CD14-positive monocyte (primary cell): ENCODE results near the gene NUBP2. TPM values are rescaled to one million over a fixed set of nuclear protein-coding genes. Genes with fewer than 3 reads are reported as not detected.

Experiments
- DNase-seq, 3 donors: peaks; one replicate each; pipeline ENCODE4 v3.0.0-alpha.2; 2011 to 2022
- H2AFZ ChIP-seq: 2 replicates; pipeline ENCODE4 v1.6.0; 2012; ENCODE audit warnings: mild to moderate bottlenecking, low read depth, low read length, inconsistent platforms; ENCODE audit not compliant: insufficient read depth, poor library complexity, severe bottlenecking
- H3K27ac ChIP-seq, 2 donors: 1 replicate in 1 of 2; 2 replicates in 1 of 2; pipeline ENCODE4 v1.5.1; 2012 to 2013; ENCODE audit warnings: low read length in 2 of 2, control low read depth in 1 of 2, inconsistent platforms in 1 of 2, low read depth in 1 of 2, mild to moderate bottlenecking in 1 of 2
- H3K27me3 ChIP-seq, 2 donors: one replicate each; pipeline versions ENCODE4 v1.6.0 to v1.6.1; 2011 to 2013; ENCODE audit warnings: low read length in 2 of 2; ENCODE audit not compliant: control insufficient read depth in 2 of 2, insufficient read depth in 2 of 2
- H3K36me3 ChIP-seq, 2 donors: replicated peaks in 1 of 2; 1 replicate in 1 of 2; 2 replicates in 1 of 2; pipeline versions ENCODE4 v1.5.1 to v1.6.1; 2012 to 2013; ENCODE audit warnings: low read length in 2 of 2, control low read depth in 1 of 2, inconsistent platforms in 1 of 2, mild to moderate bottlenecking in 1 of 2; ENCODE audit not compliant: insufficient read depth in 2 of 2, control insufficient read depth in 1 of 2
- H3K4me1 ChIP-seq, 2 donors: 1 replicate in 1 of 2; 2 replicates in 1 of 2; pipeline versions ENCODE4 v1.5.1 to v1.6.1; 2012 to 2013; ENCODE audit warnings: low read length in 2 of 2, control low read depth in 1 of 2, inconsistent platforms in 1 of 2, mild to moderate bottlenecking in 1 of 2, moderate library complexity in 1 of 2; ENCODE audit not compliant: insufficient read depth in 2 of 2, control insufficient read depth in 1 of 2
- H3K4me2 ChIP-seq: replicated peaks from 2 replicates; pipeline ENCODE3; 2012; ENCODE audit warnings: low read length, moderate library complexity, mild to moderate bottlenecking; ENCODE audit not compliant: poor library complexity, severe bottlenecking; ENCODE audit errors: extremely low read depth
- H3K4me3 ChIP-seq, 3 experiments: fragments of 200-600 bp in 1 of 3; sonication (generic) in 1 of 3; replicated peaks in 1 of 3; 1 replicate in 2 of 3; 2 replicates in 1 of 3; pipeline ENCODE4 v1.5.1; 2011 to 2013; ENCODE audit warnings: low read length in 3 of 3, mild to moderate bottlenecking in 3 of 3, control low read depth in 2 of 3, low read depth in 2 of 3, inconsistent platforms in 1 of 3, moderate library complexity in 1 of 3
- H3K79me2 ChIP-seq: 2 replicates; pipeline ENCODE4 v1.6.0; 2012; ENCODE audit warnings: mild to moderate bottlenecking, control low read depth, inconsistent platforms, low read length, moderate library complexity; ENCODE audit not compliant: insufficient read depth
- H3K9ac ChIP-seq: 2 replicates; pipeline ENCODE4 v1.6.0; 2017; ENCODE audit warnings: low read length, mild to moderate bottlenecking; ENCODE audit not compliant: insufficient read depth, poor library complexity, severe bottlenecking
- H3K9me3 ChIP-seq, 2 donors: replicated peaks in 1 of 2; 1 replicate in 1 of 2; 2 replicates in 1 of 2; pipeline versions ENCODE4 v1.5.1 to v1.6.1; 2012 to 2013; ENCODE audit warnings: low read length in 2 of 2, control low read depth in 1 of 2; ENCODE audit not compliant: control insufficient read depth in 1 of 2, insufficient read depth in 1 of 2
- H4K20me1 ChIP-seq: 2 replicates; pipeline ENCODE4 v1.6.0; 2012; ENCODE audit warnings: mild to moderate bottlenecking, low read length, control low read depth, moderate library complexity; ENCODE audit not compliant: insufficient read depth
- H3K27ac Mint-ChIP-seq, 7 donors: one replicate each; pipeline ENCODE4 v1.8.0; 2020; ENCODE audit warnings: mild to moderate bottlenecking in 7 of 7, mixed read lengths in 7 of 7, moderate library complexity in 6 of 7, inconsistent platforms in 2 of 7
- H3K27me3 Mint-ChIP-seq, 3 donors: one replicate each; pipeline ENCODE4 v1.8.0; 2021 to 2022; ENCODE audit warnings: low read depth in 3 of 3, mild to moderate bottlenecking in 3 of 3, mixed read lengths in 3 of 3, moderate library complexity in 3 of 3, inconsistent platforms in 1 of 3
- H3K36me3 Mint-ChIP-seq, 2 donors: one replicate each; pipeline ENCODE4 v1.8.0; 2020; ENCODE audit warnings: mixed read lengths in 2 of 2, inconsistent platforms in 1 of 2, mild to moderate bottlenecking in 1 of 2
- H3K4me1 Mint-ChIP-seq: one replicate; pipeline ENCODE4 v1.8.0; 2020; ENCODE audit warnings: mild to moderate bottlenecking, mixed read lengths
- H3K4me3 Mint-ChIP-seq, 2 donors: one replicate each; pipeline ENCODE4 v1.8.0; 2020; ENCODE audit warnings: mild to moderate bottlenecking in 2 of 2, mixed read lengths in 2 of 2, moderate library complexity in 1 of 2
- H3K9me3 Mint-ChIP-seq, 7 donors: one replicate each; pipeline ENCODE4 v1.8.0; 2020 to 2022; ENCODE audit warnings: mixed read lengths in 7 of 7, mild to moderate bottlenecking in 6 of 7, moderate library complexity in 6 of 7, inconsistent platforms in 2 of 7
- whole genome bisulfite sequencing: methylation state at CpG from one replicate; pipeline ENCODE4 v1.1.5; 2013; ENCODE audit warnings: missing lambda C conversion rate; ENCODE audit not compliant: insufficient coverage; 5-methylcytosine and 5-hydroxymethylcytosine counted together
- intact Hi-C, 2 donors: fragments of 100-400 bp; cut with micrococcal nuclease; formaldehyde crosslinking; loops; one replicate each; pipeline versions ENCODE4 v1.15.0 to v1.15.1; 2023
- polyA plus RNA-seq, 3 donors: library from polyadenylated mRNA; depleted of rRNA in 1 of 3; unstranded in 2 of 3; stranded (reverse) in 1 of 3; fragments of 300-500 nt in 2 of 3; fragments of >200 nt in 1 of 3; fragmentation: Illumina TruSeq in 2 of 3; gene quantifications; 1 replicate in 2 of 3; 2 replicates in 1 of 3; pipeline ENCODE4 v1.2.3, GENCODE V29; 2012 to 2021
- TF ChIP-seq, protein P1 (sequence below): fragments of 200-600 bp; IDR thresholded peaks from one replicate; pipeline ENCODE4 v1.8.0; 2022; ENCODE audit warnings: antibody characterized with exemption, mild to moderate bottlenecking

NUBP2 gene
- polyA plus RNA-seq, 3 donors, result 34.4 to 69.5 (median 57.9) TPM

DNA sequence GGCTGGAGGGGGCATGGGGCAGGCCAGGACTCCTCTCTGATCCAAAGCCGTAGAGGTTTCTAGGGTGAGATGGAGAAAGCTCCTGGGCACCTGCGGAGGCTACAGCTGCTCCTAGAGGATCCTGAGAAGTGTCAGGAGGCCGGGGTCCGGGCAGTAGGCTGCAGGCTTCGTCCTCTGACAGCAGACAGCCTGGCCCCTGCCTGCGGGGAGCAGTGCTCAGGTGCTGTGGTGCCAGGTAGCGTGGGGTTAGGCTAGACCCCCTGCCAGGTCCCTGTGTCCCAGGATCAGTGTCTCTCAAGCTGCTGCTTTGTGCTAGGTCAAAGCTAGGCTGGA, 8.3 kb upstream of the NUBP2 start:
- Mint-ChIP-seq H3K4me1 (peaks cover 28% of the 10 kb centered on the region), H3K36me3 (peaks cover 5 to 40% of the 10 kb centered on the region in 2 donors), H3K27me3 (peaks cover 0 to 1% (median 0%) of the 10 kb centered on the region in 3 donors), H3K4me3 (no peak overlapping the region), H3K27ac (no peak overlapping the region), H3K9me3 (peaks cover 0 to 2% (median 0%) of the 10 kb centered on the region in 7 donors)
- peaks cover 35 to 39% of the 10 kb centered on the region in 2 donors for H3K36me3 ChIP-seq
- peak overlapping the region; percentile 100 for H3K4me2 ChIP-seq
- no peaks in the 10 kb centered on the region for H3K9me3 ChIP-seq
- TF ChIP-seq, protein P1, sequence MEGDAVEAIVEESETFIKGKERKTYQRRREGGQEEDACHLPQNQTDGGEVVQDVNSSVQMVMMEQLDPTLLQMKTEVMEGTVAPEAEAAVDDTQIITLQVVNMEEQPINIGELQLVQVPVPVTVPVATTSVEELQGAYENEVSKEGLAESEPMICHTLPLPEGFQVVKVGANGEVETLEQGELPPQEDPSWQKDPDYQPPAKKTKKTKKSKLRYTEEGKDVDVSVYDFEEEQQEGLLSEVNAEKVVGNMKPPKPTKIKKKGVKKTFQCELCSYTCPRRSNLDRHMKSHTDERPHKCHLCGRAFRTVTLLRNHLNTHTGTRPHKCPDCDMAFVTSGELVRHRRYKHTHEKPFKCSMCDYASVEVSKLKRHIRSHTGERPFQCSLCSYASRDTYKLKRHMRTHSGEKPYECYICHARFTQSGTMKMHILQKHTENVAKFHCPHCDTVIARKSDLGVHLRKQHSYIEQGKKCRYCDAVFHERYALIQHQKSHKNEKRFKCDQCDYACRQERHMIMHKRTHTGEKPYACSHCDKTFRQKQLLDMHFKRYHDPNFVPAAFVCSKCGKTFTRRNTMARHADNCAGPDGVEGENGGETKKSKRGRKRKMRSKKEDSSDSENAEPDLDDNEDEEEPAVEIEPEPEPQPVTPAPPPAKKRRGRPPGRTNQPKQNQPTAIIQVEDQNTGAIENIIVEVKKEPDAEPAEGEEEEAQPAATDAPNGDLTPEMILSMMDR, result no peak
- no peak for DNase-seq
- peaks cover 46% of the 10 kb centered on the region for H3K79me2 ChIP-seq
- H2AFZ ChIP-seq, result no peak overlapping the region
- H3K4me1 ChIP-seq, result peaks cover 30 to 45% of the 10 kb centered on the region in 2 donors
- intact Hi-C loops, result loop anchor here (5.0 to 10.0 kb wide), 4 partner anchors 70 to 352 kb away; partner anchors contain the start of genes CLCN7 (in 1 of the 2), MAPK8IP3 (in 1 of the 2) and UQCC4 (in 1 of the 2)
- H3K27ac ChIP-seq, result peak overlapping the region in 1 of 2 donors; percentile 39
- H3K9ac ChIP-seq, result peak overlapping the region; percentile 84
- peaks cover 85% of the 10 kb centered on the region for H4K20me1 ChIP-seq
- no peaks in the 10 kb centered on the region for H3K27me3 ChIP-seq
- H3K4me3 ChIP-seq, result peak overlapping the region in 2 of 3 experiments; percentile 78 to 99
- WGBS, result 92% methylated on average over 7 of the region's 7 CpGs

DNA sequence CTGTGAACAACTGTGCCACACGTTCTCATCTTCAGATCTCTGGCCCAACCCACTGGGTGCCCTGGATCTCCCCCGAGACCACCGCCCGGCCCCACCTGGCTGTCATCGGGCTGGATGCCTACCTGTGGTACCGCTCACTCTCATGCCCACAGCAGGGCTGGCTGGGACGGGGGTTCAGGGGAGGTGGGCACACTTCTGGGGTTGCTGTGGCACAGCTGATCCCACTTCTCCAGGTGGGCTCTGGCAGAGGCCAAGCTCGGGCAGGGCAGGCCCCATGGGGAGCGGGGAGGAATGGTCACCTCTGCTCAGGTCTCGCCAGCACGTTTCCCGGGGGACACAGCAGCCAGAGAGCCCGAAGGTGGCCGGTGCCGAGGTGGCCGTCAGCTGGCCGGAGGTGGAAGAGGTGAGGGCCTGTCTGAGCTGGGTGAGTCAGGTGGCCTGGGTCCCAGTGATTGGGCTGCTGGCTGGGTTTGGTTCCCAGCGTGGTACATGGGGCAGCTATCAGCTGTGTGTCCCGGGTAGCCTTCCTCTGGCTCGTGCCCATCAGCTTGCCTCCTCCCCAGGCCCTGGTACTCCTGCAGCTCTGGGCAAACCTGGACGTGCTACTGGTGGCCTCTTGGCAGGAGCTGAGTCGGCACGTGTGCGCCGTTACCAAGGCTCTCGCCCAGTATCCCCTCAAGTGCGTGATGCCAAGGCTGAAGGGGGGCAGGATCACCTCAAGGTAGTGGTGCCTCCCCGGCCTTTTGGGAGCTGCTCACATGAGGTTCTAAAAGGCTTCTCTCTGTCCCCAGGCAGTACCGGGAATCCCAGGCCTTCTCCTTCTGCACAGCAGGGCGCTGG, 7.5 kb upstream of the NUBP2 start:
- peaks cover 0 to 1% (median 0%) of the 10 kb centered on the region in 3 donors for H3K27me3 Mint-ChIP-seq
- Histone ChIP-seq H3K4me2 (no peak overlapping the region), H3K27ac (no peak overlapping the region), H3K79me2 (peaks cover 51% of the 10 kb centered on the region), H3K4me1 (peaks cover 27 to 39% of the 10 kb centered on the region in 2 donors), H3K27me3 (no peaks in the 10 kb centered on the region), H3K9me3 (no peaks in the 10 kb centered on the region), H3K4me3 (no peak overlapping the region), H3K9ac (no peak overlapping the region), H4K20me1 (peaks cover 85% of the 10 kb centered on the region), H3K36me3 (peaks cover 39% of the 10 kb centered on the region in 2 donors), H2AFZ (no peak overlapping the region)
- intact Hi-C loops, result loop anchor here (10.0 kb wide), 3 partner anchors 70 to 300 kb away; partner anchors contain the start of genes CLCN7 (in 1 of the 2) and MAPK8IP3 (in 1 of the 2)
- TF ChIP-seq, protein P1, result no peak
- H3K9me3 Mint-ChIP-seq, result peaks cover 0 to 2% (median 0%) of the 10 kb centered on the region in 7 donors
- no peak overlapping the region for H3K4me3 Mint-ChIP-seq
- H3K27ac Mint-ChIP-seq, result peak overlapping the region in 2 of 7 donors; percentile 43 to 54
- peaks cover 5 to 43% of the 10 kb centered on the region in 2 donors for H3K36me3 Mint-ChIP-seq
- H3K4me1 Mint-ChIP-seq, result peaks cover 26% of the 10 kb centered on the region
- no peak for DNase-seq
- WGBS, result 97% methylated on average over 30 of the region's 30 CpGs
